NCI-H510A treated with DMSO at 0.1 percent for 48 hours (cell line): ENCODE data around the gene AGRN.
"Not testable (repeated sequence)": the region's sequence is repeated elsewhere in the genome, so short reads cannot be mapped to it uniquely, and the experiment has no call there.

ENCODE experiments used
- DNase-seq: peaks from one replicate; lab custom pipeline; 2025; lab: John Stamatoyannopoulos, UW

The AGRN gene

GRCh38 chr1:1001057-1001783, 18.7 kb upstream of the AGRN start:
- no peak for DNase-seq

GRCh38 chr1:1003618-1004419, 16.1 kb upstream of the AGRN start:
- DNase-seq: no peak

GRCh38 chr1:1004420-1004779, 15.5 kb upstream of the AGRN start:
- DNase-seq: no peak

GRCh38 chr1:1004780-1005697, 14.9 kb upstream of the AGRN start:
- no peak for DNase-seq

GRCh38 chr1:1005774-1006304, 14.1 kb upstream of the AGRN start:
- DNase-seq: no peak

- no peak for DNase-seq
These were observed 13.4 kb upstream of the AGRN start for GRCh38 chr1:1006305-1007159.

GRCh38 chr1:1010131-1010530, 9.8 kb upstream of the AGRN start:
- not testable (repeated sequence) for DNase-seq

GRCh38 chr1:1011396-1011949, 8.4 kb upstream of the AGRN start:
- no peak for DNase-seq

GRCh38 chr1:1012736-1013104, 7.2 kb upstream of the AGRN start:
- not testable (repeated sequence) for DNase-seq

- DNase-seq: peak; percentile 81
These were observed 6.6 kb upstream of the AGRN start, which contains the start of gene ISG15 for GRCh38 chr1:1013105-1013921. Gene ISG15, plus strand, starts transcription at chr1:1013497. Its CDS starts 77 bp downstream, at chr1:1013574.

- DNase-seq: peak; percentile 91
These were observed 5.8 kb upstream of the AGRN start for GRCh38 chr1:1013922-1014648.

GRCh38 chr1:1014799-1015681, 4.9 kb upstream of the AGRN start:
- no peak for DNase-seq

GRCh38 chr1:1017397-1018320, 2.3 kb upstream of the AGRN start:
- not testable (repeated sequence) for DNase-seq

- not testable (repeated sequence) for DNase-seq
These were observed 1.6 kb upstream of the AGRN start for GRCh38 chr1:1018321-1018685.

- DNase-seq: peak; percentile 79
These were observed 559 bp upstream of the AGRN start for GRCh38 chr1:1019122-1019999.

- DNase-seq: no peak
These were observed 592 bp downstream of the AGRN start for GRCh38 chr1:1020415-1021009.
